Loucy (cell line): ENCODE measurements around the gene CAMTA1.

Experiments used
- H2AFZ ChIP-seq: fragments of 200-600 bp; sonication (generic); 2 replicates; pipeline ENCODE4 v1.6.0; 2016; ENCODE audit warnings: antibody characterized with exemption, mild to moderate bottlenecking, low read length, moderate library complexity
- H3F3A ChIP-seq: fragments of 200-600 bp; 2 replicates; pipeline ENCODE4 v1.6.0; 2016; ENCODE audit warnings: antibody characterized with exemption, low read depth, mild to moderate bottlenecking
- H3K27me3 ChIP-seq: fragments of 200-600 bp; sonication (generic); 2 replicates; pipeline ENCODE4 v1.6.1; 2014; ENCODE audit warnings: low read length, mild to moderate bottlenecking; ENCODE audit not compliant: insufficient read depth, poor library complexity, severe bottlenecking
- H3K36me3 ChIP-seq: fragments of 200-600 bp; sonication (generic); 2 replicates; pipeline ENCODE4 v1.6.1; 2016; ENCODE audit warnings: low read length; ENCODE audit not compliant: insufficient read depth
- H3K4me1 ChIP-seq: fragments of 200-600 bp; sonication (generic); 2 replicates; pipeline ENCODE4 v1.5.1; 2014; ENCODE audit warnings: low read length, mild to moderate bottlenecking; ENCODE audit not compliant: insufficient read depth, poor library complexity, severe bottlenecking
- H3K4me2 ChIP-seq: fragments of 200-600 bp; sonication (generic); 2 replicates; pipeline ENCODE4 v1.6.0; 2014; ENCODE audit warnings: antibody characterized with exemption, low read length, low read depth, mild to moderate bottlenecking; ENCODE audit not compliant: poor library complexity, severe bottlenecking
- H3K4me3 ChIP-seq: fragments of 200-600 bp; sonication (generic); 2 replicates; pipeline ENCODE4 v1.5.1; 2014; ENCODE audit warnings: low read length, mild to moderate bottlenecking, mixed read lengths; ENCODE audit not compliant: poor library complexity, severe bottlenecking
- H3K79me2 ChIP-seq: fragments of 200-600 bp; sonication (generic); 2 replicates; pipeline ENCODE4 v1.6.1; 2014; ENCODE audit warnings: low read length; ENCODE audit not compliant: insufficient read depth
- H3K9ac ChIP-seq: fragments of 200-600 bp; sonication (generic); 2 replicates; pipeline ENCODE4 v1.6.0; 2014; ENCODE audit warnings: mild to moderate bottlenecking, low read depth, low read length, moderate library complexity; ENCODE audit not compliant: poor library complexity, severe bottlenecking
- H3K9me2 ChIP-seq: fragments of 200-600 bp; sonication (generic); replicated peaks from 2 replicates; pipeline ENCODE4 v1.6.1; 2016; ENCODE audit warnings: low read depth, low read length, mixed read lengths
- H3K9me3 ChIP-seq: fragments of 200-600 bp; sonication (generic); 2 replicates; pipeline ENCODE4 v1.6.1; 2014; ENCODE audit warnings: mild to moderate bottlenecking, antibody characterized with exemption, low read length, low read depth; ENCODE audit not compliant: insufficient read depth
- H4K20me1 ChIP-seq: fragments of 200-600 bp; sonication (generic); 2 replicates; pipeline ENCODE4 v1.6.0; 2014; ENCODE audit warnings: antibody characterized with exemption, low read length, mild to moderate bottlenecking; ENCODE audit not compliant: insufficient read depth, poor library complexity, severe bottlenecking
- EZH2phosphoT487 ChIP-seq: fragments of 200-600 bp; IDR thresholded peaks from 2 replicates; pipeline ENCODE4 v1.6.1; 2018; ENCODE audit warnings: antibody characterized with exemption, mild to moderate bottlenecking, moderate library complexity, borderline replicate concordance
- TF ChIP-seq, protein P1 (sequence below): fragments of 200-600 bp; sonication (generic); conservative IDR thresholded peaks from 2 replicates; pipeline ENCODE4 v1.5.1; 2014; ENCODE audit warnings: mild to moderate bottlenecking, antibody characterized with exemption, low read length

The CAMTA1 gene

GRCh38 chr1:7587108-7587772 lies 802.0 kb downstream of the CAMTA1 start:
- Histone ChIP-seq H3K79me2 (no peaks in the 10 kb centered on the region), H3K4me3 (no peak overlapping the region), H3K27me3 (no peaks in the 10 kb centered on the region), H3K9me2 (no peaks in the 10 kb centered on the region), H2AFZ (no peak overlapping the region), H4K20me1 (no peaks in the 10 kb centered on the region), H3K4me1 (no peaks in the 10 kb centered on the region), H3K4me2 (no peak overlapping the region), H3K9me3 (no peaks in the 10 kb centered on the region; the same call in 1 of the 2 replicates), H3K9ac (no peak overlapping the region), H3F3A (no peaks in the 10 kb centered on the region), H3K36me3 (no peaks in the 10 kb centered on the region)
- TF ChIP-seq, protein P1, sequence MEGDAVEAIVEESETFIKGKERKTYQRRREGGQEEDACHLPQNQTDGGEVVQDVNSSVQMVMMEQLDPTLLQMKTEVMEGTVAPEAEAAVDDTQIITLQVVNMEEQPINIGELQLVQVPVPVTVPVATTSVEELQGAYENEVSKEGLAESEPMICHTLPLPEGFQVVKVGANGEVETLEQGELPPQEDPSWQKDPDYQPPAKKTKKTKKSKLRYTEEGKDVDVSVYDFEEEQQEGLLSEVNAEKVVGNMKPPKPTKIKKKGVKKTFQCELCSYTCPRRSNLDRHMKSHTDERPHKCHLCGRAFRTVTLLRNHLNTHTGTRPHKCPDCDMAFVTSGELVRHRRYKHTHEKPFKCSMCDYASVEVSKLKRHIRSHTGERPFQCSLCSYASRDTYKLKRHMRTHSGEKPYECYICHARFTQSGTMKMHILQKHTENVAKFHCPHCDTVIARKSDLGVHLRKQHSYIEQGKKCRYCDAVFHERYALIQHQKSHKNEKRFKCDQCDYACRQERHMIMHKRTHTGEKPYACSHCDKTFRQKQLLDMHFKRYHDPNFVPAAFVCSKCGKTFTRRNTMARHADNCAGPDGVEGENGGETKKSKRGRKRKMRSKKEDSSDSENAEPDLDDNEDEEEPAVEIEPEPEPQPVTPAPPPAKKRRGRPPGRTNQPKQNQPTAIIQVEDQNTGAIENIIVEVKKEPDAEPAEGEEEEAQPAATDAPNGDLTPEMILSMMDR: no peak
- TF ChIP-seq EZH2phosphoT487: no peak

DNA sequence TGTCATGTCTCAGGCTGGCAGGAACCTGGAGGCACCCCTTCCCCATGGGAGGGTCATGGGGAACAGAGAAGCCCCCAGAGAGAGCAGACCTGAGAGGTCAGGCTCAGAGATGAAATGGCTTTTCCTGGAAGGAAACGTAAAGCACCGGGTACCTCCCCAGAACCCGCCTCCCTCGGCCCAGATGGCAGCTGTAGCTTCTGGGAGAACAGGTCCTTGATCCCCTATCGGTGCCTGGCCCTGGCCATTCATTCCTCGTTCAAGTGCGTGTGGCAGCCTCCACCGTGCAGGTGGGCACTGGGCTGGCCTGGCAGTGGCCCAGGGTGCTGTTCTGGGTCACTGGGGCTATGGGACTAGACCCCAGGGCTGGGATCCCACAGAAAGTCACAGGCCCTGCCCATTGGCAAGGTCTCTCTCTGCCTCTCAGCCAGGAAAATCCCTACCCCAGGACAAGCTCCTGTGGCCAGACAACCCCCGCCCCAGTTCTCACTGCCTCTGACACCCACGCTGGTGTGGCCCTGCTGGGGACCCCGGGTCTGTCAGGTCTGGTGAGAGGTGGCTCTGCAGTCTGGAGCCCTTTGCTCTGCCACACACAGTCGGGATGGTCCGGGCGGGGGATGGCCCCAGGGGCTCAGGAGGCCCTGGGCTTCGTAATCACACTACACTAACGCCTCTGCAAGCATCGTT lies 802.7 kb downstream of the CAMTA1 start:
- Histone ChIP-seq H2AFZ (no peak overlapping the region), H3K79me2 (no peaks in the 10 kb centered on the region), H4K20me1 (no peaks in the 10 kb centered on the region), H3K9ac (no peak overlapping the region), H3K4me2 (no peak overlapping the region), H3K27me3 (no peaks in the 10 kb centered on the region), H3K9me2 (no peaks in the 10 kb centered on the region), H3K36me3 (no peaks in the 10 kb centered on the region), H3K4me1 (no peaks in the 10 kb centered on the region), H3K9me3 (no peaks in the 10 kb centered on the region; the same call in 1 of the 2 replicates), H3F3A (no peaks in the 10 kb centered on the region), H3K4me3 (no peak overlapping the region)
- TF ChIP-seq, protein P1: no peak
- TF ChIP-seq EZH2phosphoT487: no peak

DNA sequence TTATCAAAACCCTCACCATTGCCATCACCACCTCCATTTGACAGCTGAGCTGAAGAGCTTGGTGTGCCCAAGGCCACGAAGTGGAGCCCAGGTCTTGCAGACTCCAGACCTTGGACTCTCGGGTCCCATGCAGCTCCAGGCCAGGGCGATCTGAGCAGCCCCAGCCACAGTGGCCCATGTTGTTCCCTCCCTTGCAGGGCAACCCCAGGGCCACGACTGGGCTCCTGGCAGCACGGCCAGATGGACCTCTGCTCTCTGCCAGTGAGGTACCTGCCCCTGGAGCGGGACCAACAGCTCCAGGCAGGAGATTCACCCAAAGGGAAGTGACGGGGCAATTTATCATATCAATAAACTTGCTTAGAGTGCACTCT lies 803.2 kb downstream of the CAMTA1 start:
- Histone ChIP-seq H3K9ac (no peak overlapping the region), H3K36me3 (no peaks in the 10 kb centered on the region), H3K79me2 (no peaks in the 10 kb centered on the region), H3K4me1 (no peaks in the 10 kb centered on the region), H3F3A (no peaks in the 10 kb centered on the region), H3K9me2 (no peaks in the 10 kb centered on the region), H3K4me2 (no peak overlapping the region), H4K20me1 (no peaks in the 10 kb centered on the region), H3K9me3 (no peaks in the 10 kb centered on the region; the same call in 1 of the 2 replicates), H3K27me3 (no peaks in the 10 kb centered on the region), H2AFZ (no peak overlapping the region), H3K4me3 (no peak overlapping the region)
- TF ChIP-seq, protein P1: no peak
- TF ChIP-seq EZH2phosphoT487: no peak
